NCI-H345 treated with DMSO at 0.1 percent for 48 hours (cell line): ENCODE results near the gene PEX26.
A peak's percentile ranks its signal among the peaks of the same experiment; 100 is the strongest.
"Not testable (repeated sequence)": the region's sequence is repeated elsewhere in the genome, so short reads cannot be mapped to it uniquely, and the experiment has no call there.

Experiments
- DNase-seq: peaks from one replicate; lab custom pipeline; 2025; ENCODE audit not compliant: unreplicated experiment; lab: John Stamatoyannopoulos, UW

PEX26 gene

GRCh38 chr22:18070556-18071306, 7.1 kb upstream of the PEX26 start:
- DNase-seq = no peak

GRCh38 chr22:18071307-18071967, 6.4 kb upstream of the PEX26 start:
- not testable (repeated sequence) for DNase-seq

GRCh38 chr22:18071968-18072310, 5.9 kb upstream of the PEX26 start:
- no peak for DNase-seq

GRCh38 chr22:18073467-18073866, 4.3 kb upstream of the PEX26 start:
- no peak for DNase-seq

GRCh38 chr22:18073927-18074326, 3.9 kb upstream of the PEX26 start:
- DNase-seq = not testable (repeated sequence)

- DNase-seq = no peak
These were observed 2.6 kb upstream of the PEX26 start for GRCh38 chr22:18075101-18075719.

- DNase-seq = peak; percentile 23
These were observed 1.9 kb upstream of the PEX26 start for GRCh38 chr22:18075720-18076497.

GRCh38 chr22:18077087-18077638, 627 bp upstream of the PEX26 start:
- no peak for DNase-seq

- DNase-seq = no peak
These were observed 695 bp downstream of the PEX26 start for GRCh38 chr22:18078329-18079041.

- no peak for DNase-seq
These were observed 2.0 kb downstream of the PEX26 start for GRCh38 chr22:18079706-18080233.

- DNase-seq = no peak
These were observed 3.6 kb downstream of the PEX26 start for GRCh38 chr22:18081416-18081815.

GRCh38 chr22:18082467-18082866, 4.7 kb downstream of the PEX26 start:
- no peak for DNase-seq

GRCh38 chr22:18083406-18083805, 5.6 kb downstream of the PEX26 start:
- no peak for DNase-seq

- DNase-seq = no peak
These were observed 7.4 kb downstream of the PEX26 start for GRCh38 chr22:18085188-18085587.

- DNase-seq = no peak
These were observed 9.6 kb downstream of the PEX26 start for GRCh38 chr22:18087350-18087855.

GRCh38 chr22:18088825-18089568, 11.2 kb downstream of the PEX26 start:
- DNase-seq = no peak

- DNase-seq = no peak
These were observed 12.5 kb downstream of the PEX26 start for GRCh38 chr22:18090286-18090685.

GRCh38 chr22:18091478-18091877, 13.7 kb downstream of the PEX26 start:
- no peak for DNase-seq

- DNase-seq = no peak
These were observed 14.2 kb downstream of the PEX26 start for GRCh38 chr22:18091916-18092526.
